HUES64 (cell line): Measurements from ENCODE around the gene DFFB. TPM values are rescaled to one million over a fixed set of nuclear protein-coding genes. Genes with fewer than 3 reads are reported as not detected.
"Not testable (repeated sequence)": the region's sequence is repeated elsewhere in the genome, so short reads cannot be mapped to it uniquely, and the experiment has no call there.

Experiments
- H3K27ac ChIP-seq: 2 replicates; pipeline ENCODE4 v1.7.0; 2013; ENCODE audit warnings: low read depth, low read length, inconsistent platforms
- H3K27me3 ChIP-seq: 2 replicates; pipeline ENCODE4 v1.6.1; 2013; ENCODE audit warnings: mild to moderate bottlenecking, low read length; ENCODE audit not compliant: insufficient read depth
- H3K36me3 ChIP-seq: 2 replicates; pipeline ENCODE4 v1.6.1; 2013; ENCODE audit warnings: mild to moderate bottlenecking, low read length; ENCODE audit not compliant: insufficient read depth
- H3K4me1 ChIP-seq: 2 replicates; pipeline ENCODE4 v1.6.1; 2013; ENCODE audit warnings: mild to moderate bottlenecking, low read length, moderate library complexity; ENCODE audit not compliant: insufficient read depth
- H3K4me3 ChIP-seq: 2 replicates; pipeline ENCODE4 v1.5.1; 2013; ENCODE audit warnings: mild to moderate bottlenecking, low read length, moderate library complexity
- H3K9ac ChIP-seq: 2 replicates; pipeline ENCODE4 v1.6.1; 2013; ENCODE audit warnings: mild to moderate bottlenecking, low read depth, low read length
- H3K9me3 ChIP-seq: 2 replicates; pipeline ENCODE4 v1.6.1; 2013; ENCODE audit warnings: low read depth, low read length; ENCODE audit not compliant: insufficient read depth
- WGBS: fragments of 150-250, 120-280 bp; methylation state at CpG from one replicate; pipeline ENCODE4 v1.1.7; 2013; ENCODE audit warnings: missing lambda C conversion rate; 5-methylcytosine and 5-hydroxymethylcytosine counted together
- polyA plus RNA-seq, 2 experiments: library from polyadenylated mRNA; stranded (reverse); fragments of 50-300 nt; gene quantifications; one replicate each; pipeline ENCODE4 v1.2.3, GENCODE V29; 2013

Gene DFFB
- polyA plus RNA-seq (2013, experiment 1 of 2): 4.5 TPM
- 5.8 TPM for polyA plus RNA-seq (2013, experiment 2 of 2)

- Histone ChIP-seq H3K4me3 (peak within 1 kb of the TSS; percentile 81), H3K27me3 (peaks cover 12% of the 10 kb centered on the region; the same call in 1 of the 2 replicates), H3K36me3 (no peaks in the 10 kb centered on the region), H3K9ac (peak within 1 kb of the TSS; percentile 55), H3K27ac (peak within 1 kb of the TSS; percentile 11; the same call in 1 of the 2 replicates), H3K4me1 (no peaks in the 10 kb centered on the region), H3K9me3 (no peaks in the 10 kb centered on the region)
- WGBS: under 1% methylated on average over 73 of the region's 73 CpGs
These were observed at the start of gene DFFB, which contains the start of gene CEP104 for GRCh38 chr1:3856923-3857790. Gene DFFB (plus strand): TSS chr1:3857476. CDS start chr1:3857604, 128 bp downstream. Gene CEP104 (minus strand): TSS chr1:3857211. CDS start chr1:3852407, 4,804 bp downstream.

- H3K4me3 ChIP-seq: no peak overlapping the region
- H3K4me1 ChIP-seq: peaks cover 9% of the 10 kb centered on the region; the same call in 1 of the 2 replicates
- H3K36me3 ChIP-seq: no peaks in the 10 kb centered on the region
- no peaks in the 10 kb centered on the region for H3K27me3 ChIP-seq
- H3K9me3 ChIP-seq: peaks cover 15% of the 10 kb centered on the region
- H3K9ac ChIP-seq: no peak overlapping the region
- H3K27ac ChIP-seq: no peak overlapping the region
- WGBS: 77% methylated on average over 4 of the region's 5 CpGs
These were observed 49.5 kb upstream of the DFFB start for GRCh38 chr1:3807769-3808168.

- 85% methylated on average over 7 of the region's 7 CpGs for WGBS
- Histone ChIP-seq H3K4me1 (peaks cover 9% of the 10 kb centered on the region; the same call in 1 of the 2 replicates), H3K4me3 (no peak overlapping the region), H3K27me3 (no peaks in the 10 kb centered on the region), H3K9ac (no peak overlapping the region), H3K36me3 (no peaks in the 10 kb centered on the region), H3K27ac (no peak overlapping the region), H3K9me3 (peaks cover 15% of the 10 kb centered on the region)
These were observed 47.6 kb upstream of the DFFB start for GRCh38 chr1:3809680-3810079.

GRCh38 chr1:3810149-3810761 lies 47.0 kb upstream of the DFFB start:
- not testable (repeated sequence) for H3K4me1 ChIP-seq, H3K4me3 ChIP-seq, H3K27ac ChIP-seq, H3K36me3 ChIP-seq, H3K27me3 ChIP-seq, H3K9ac ChIP-seq
- peaks cover 15% of the 10 kb centered on the region for H3K9me3 ChIP-seq
- WGBS: 91% methylated on average over 9 of the region's 9 CpGs

GRCh38 chr1:3811595-3811911 lies 45.7 kb upstream of the DFFB start:
- H3K9me3 ChIP-seq: peaks cover 15% of the 10 kb centered on the region
- 59% methylated on average over 2 of the region's 2 CpGs for WGBS
- H3K4me3 ChIP-seq: no peak overlapping the region
- no peak overlapping the region for H3K27ac ChIP-seq
- no peaks in the 10 kb centered on the region for H3K27me3 ChIP-seq
- H3K9ac ChIP-seq: no peak overlapping the region
- peaks cover 3% of the 10 kb centered on the region; the same call in 1 of the 2 replicates for H3K36me3 ChIP-seq
- H3K4me1 ChIP-seq: peaks cover 9% of the 10 kb centered on the region; the same call in 1 of the 2 replicates

GRCh38 chr1:3814065-3814464 lies 43.2 kb upstream of the DFFB start:
- Histone ChIP-seq H3K9me3 (no peaks in the 10 kb centered on the region), H3K4me1 (peaks cover 9% of the 10 kb centered on the region; the same call in 1 of the 2 replicates), H3K36me3 (peaks cover 3% of the 10 kb centered on the region; the same call in 1 of the 2 replicates), H3K27me3 (no peaks in the 10 kb centered on the region), H3K4me3 (no peak overlapping the region), H3K27ac (no peak overlapping the region), H3K9ac (no peak overlapping the region)
- 96% methylated on average over 2 of the region's 2 CpGs for WGBS

GRCh38 chr1:3814771-3815561 lies 42.3 kb upstream of the DFFB start:
- WGBS: 93% methylated on average over 42 of the region's 42 CpGs

GRCh38 chr1:3816331-3817137 lies 40.7 kb upstream of the DFFB start:
- Histone ChIP-seq H3K4me3 (no peak overlapping the region), H3K9ac (no peak overlapping the region), H3K4me1 (peaks cover 4% of the 10 kb centered on the region; the same call in 1 of the 2 replicates), H3K27me3 (no peaks in the 10 kb centered on the region), H3K9me3 (no peaks in the 10 kb centered on the region), H3K27ac (no peak overlapping the region), H3K36me3 (peaks cover 21% of the 10 kb centered on the region)
- WGBS: 94% methylated on average over 38 of the region's 38 CpGs

More at GRCh38 chr1:3814771-3815561, 42.3 kb upstream of the DFFB start:
- no peaks in the 10 kb centered on the region for H3K9me3 ChIP-seq
- peaks cover 9% of the 10 kb centered on the region; the same call in 1 of the 2 replicates for H3K4me1 ChIP-seq
- no peak overlapping the region for H3K9ac ChIP-seq
- H3K36me3 ChIP-seq: peaks cover 5% of the 10 kb centered on the region; the same call in 1 of the 2 replicates
- H3K4me3 ChIP-seq: no peak overlapping the region
- H3K27me3 ChIP-seq: no peaks in the 10 kb centered on the region
- no peak overlapping the region for H3K27ac ChIP-seq

- Histone ChIP-seq H3K9me3 (no peaks in the 10 kb centered on the region), H3K4me3 (no peak overlapping the region), H3K4me1 (no peaks in the 10 kb centered on the region), H3K9ac (no peak overlapping the region), H3K36me3 (peaks cover 26% of the 10 kb centered on the region), H3K27me3 (no peaks in the 10 kb centered on the region), H3K27ac (no peak overlapping the region)
- 95% methylated on average over 17 of the region's 17 CpGs for WGBS
These were observed 40.0 kb upstream of the DFFB start for GRCh38 chr1:3817138-3817740.
